Keratinocyte (primary cell): ENCODE results near the gene FBXO17.

Experiments used
- CTCF ChIP-seq, 3 experiments: IDR thresholded peaks in 1 of 3; conservative IDR thresholded peaks in 1 of 3; optimal IDR thresholded peaks in 1 of 3; 2 replicates in 2 of 3; 3 replicates in 1 of 3; pipeline versions ENCODE3 to v1.5.1; 2011; ENCODE audit warnings: low read length in 3 of 3, mild to moderate bottlenecking in 3 of 3, moderate library complexity in 2 of 3, control low read depth in 1 of 3, inconsistent platforms in 1 of 3; ENCODE audit not compliant: insufficient read depth in 2 of 3; ENCODE audit errors: extremely low read depth in 1 of 3
- EZH2 ChIP-seq: IDR thresholded peaks from one replicate; pipeline ENCODE4 v1.6.1; 2012; ENCODE audit warnings: inconsistent platforms, mild to moderate bottlenecking, low read length, moderate library complexity

- no peak for TF ChIP-seq CTCF (optimal IDR thresholded peaks at IDR 0.05 in 1 of 3, IDR thresholded peaks at IDR 0.05 in 1 of 3, conservative IDR thresholded peaks at IDR 0.05 in 1 of 3; ENCODE audit: extremely low read depth in 1 of 3, insufficient read depth in 2 of 3, low read length in 3 of 3)
- TF ChIP-seq EZH2: no peak
Measured at GRCh38 chr19:38900743-38901190, 74.8 kb downstream of the FBXO17 start.
